GM21528 (cell line): Measurements from ENCODE around the gene BLVRA.
"Not testable (repeated sequence)": the region's sequence is repeated elsewhere in the genome, so short reads cannot be mapped to it uniquely, and the experiment has no call there.

Experiments
- ATAC-seq: cut with Tn5 transposase; IDR thresholded peaks from one replicate; pipeline ENCODE4 v1.9.1; 2021; ENCODE audit warnings: mild to moderate bottlenecking, moderate library complexity; ENCODE audit not compliant: unreplicated experiment, low FRiP score

The BLVRA gene

DNA sequence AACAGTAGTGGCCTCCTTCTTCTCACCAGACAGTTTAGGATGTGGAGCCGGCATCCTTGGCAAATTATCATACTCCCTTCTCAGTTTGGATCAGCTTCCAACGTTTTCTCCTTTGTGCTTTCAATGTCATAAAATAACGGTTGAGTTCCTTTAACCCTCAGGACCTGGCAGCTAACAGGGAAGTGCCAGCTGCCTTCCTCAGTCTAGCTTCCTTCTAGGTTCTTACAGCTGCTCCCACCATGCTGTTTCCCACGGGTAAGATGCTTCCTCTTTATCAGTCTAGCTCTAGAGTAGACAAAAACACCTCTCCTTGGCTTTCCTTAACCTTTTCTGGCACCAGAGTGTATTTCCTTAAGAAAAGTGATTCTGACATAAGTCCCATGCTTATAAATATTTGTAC, 33.2 kb downstream of the BLVRA start:
- ATAC-seq: no peak

DNA sequence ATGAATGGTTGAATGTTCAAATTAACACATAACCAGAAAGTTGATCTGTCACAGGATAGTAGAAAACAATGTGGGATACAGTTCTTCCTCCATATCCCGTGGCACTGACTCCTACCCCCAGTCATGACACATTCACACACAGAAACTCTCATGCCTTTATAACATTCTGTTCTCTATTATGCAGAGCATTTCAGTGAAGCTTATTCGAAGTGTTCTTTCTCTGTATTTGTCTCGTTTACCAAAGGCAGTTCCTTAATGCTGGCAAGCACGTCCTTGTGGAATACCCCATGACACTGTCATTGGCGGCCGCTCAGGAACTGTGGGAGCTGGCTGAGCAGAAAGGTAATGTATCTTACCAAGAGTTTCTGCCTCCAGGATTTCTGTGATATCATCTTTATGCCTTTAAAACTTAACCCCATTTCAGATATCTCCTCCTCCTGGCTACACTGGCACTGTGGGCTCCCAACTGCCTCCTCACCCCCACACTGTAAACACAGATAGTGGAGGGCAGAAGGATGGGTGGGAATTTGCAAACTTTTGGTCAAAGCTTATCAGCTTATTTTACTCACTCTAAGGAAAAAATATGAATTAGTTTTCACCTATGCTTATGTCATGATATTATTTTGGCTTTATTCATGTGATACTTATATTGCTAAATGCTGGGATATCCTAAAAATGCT, 34.1 kb downstream of the BLVRA start:
- no peak for ATAC-seq

- ATAC-seq: no peak
Observed at GRCh38 chr7:43799605-43800004, 41.1 kb downstream of the BLVRA start.

GRCh38 chr7:43803865-43804264, 45.4 kb downstream of the BLVRA start:
- no peak for ATAC-seq

DNA sequence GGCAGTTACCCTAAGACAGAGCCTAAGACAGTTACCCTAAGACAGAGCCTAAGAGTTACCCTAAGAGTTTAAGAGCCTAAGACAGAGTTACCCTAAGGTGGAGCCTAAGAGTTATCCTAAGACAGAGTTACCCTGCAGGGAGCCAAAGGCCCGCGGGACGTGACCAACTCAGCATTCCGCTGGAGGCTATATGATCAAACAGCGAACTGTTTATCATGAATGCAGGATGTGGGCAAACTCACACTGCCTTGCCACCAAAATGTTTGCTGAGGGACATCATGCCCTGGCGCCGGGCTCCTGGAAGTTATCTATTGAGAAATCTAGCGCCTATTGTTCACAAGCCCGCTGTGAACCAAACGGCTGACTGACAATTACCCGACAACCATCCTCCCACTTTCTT, 49.9 kb downstream of the BLVRA start:
- no peak for ATAC-seq

DNA sequence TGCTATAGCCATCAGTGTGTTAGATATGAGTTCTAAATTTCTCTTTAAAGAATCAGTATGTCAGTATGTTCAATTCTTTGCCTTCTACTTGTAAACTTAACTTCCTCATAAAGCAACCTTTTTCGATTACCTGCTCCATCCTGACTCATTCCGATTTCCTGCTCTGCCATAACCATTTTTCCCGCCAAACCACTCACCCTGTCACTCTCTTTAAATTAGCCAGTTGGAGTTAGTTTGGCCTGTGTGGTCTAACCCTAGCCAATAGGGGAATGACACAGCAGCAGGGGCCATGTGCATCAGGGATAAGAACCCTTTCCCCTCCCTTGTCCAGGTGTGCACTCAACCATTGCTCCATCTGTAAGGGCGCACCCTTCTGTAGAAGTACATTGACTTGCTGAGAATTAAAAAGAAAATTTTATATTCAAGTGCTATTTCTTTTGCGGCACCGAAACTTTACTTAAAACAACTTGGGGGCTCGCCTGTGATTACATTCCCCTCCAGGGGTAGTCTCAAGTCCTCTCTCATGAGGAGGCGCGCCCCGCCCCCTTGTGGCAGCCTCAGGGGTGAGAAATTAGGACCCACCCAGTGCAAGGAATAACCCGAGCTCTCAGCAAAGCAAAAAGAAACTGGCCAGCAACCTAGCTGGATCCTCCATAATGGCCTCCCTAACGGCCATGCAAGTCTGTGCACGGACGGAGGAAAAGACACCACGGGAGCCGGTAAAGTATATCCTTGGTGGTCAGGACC, 51.9 kb downstream of the BLVRA start:
- not testable (repeated sequence) for ATAC-seq

DNA sequence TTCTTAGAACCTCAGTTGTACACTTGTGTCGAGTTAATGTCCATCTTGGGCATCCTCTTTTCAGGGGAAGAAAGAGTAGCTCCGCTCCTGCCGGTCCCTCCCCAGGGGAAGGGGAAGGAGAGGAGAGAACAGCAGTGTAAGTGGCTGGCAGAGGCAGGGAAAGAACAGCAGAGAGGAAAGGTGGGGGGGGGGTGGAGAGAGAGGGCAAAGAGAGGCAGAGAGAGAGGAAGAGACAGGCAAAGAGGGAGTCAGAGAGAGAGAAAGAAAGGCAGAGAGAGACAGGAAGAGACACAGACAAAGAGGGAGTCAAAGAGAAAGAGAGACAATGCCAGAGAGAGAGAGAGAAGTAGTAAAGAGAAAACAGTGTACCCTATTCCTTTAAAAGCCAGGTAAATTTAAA, 56.9 kb downstream of the BLVRA start:
- ATAC-seq: no peak

GRCh38 chr7:43816046-43816797, 57.7 kb downstream of the BLVRA start:
- ATAC-seq: not testable (repeated sequence)

- ATAC-seq: not testable (repeated sequence)
Observed at GRCh38 chr7:43823425-43823824, 64.9 kb downstream of the BLVRA start.

DNA sequence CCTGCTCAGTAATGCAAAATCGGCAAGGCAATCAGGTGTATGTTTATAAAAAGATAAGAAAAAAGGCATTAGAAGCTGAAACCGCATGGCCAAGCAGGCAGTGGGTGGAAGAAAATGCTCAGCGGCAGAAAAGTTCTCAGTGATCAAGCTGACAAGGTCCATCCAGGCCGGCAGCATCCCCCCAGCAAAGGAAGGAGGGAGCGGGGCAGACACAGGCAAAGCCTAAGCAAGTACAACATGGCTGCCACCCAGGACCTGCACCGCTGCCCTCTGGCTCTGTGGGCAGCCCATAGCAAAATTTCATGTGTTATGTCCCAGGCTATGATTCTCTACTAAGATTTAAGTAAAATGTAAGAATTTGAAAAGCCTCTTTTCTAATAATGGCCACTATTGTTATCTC, 65.5 kb downstream of the BLVRA start:
- ATAC-seq: no peak

- ATAC-seq: not testable (repeated sequence)
Observed at GRCh38 chr7:43824513-43824912, 66.0 kb downstream of the BLVRA start.

DNA sequence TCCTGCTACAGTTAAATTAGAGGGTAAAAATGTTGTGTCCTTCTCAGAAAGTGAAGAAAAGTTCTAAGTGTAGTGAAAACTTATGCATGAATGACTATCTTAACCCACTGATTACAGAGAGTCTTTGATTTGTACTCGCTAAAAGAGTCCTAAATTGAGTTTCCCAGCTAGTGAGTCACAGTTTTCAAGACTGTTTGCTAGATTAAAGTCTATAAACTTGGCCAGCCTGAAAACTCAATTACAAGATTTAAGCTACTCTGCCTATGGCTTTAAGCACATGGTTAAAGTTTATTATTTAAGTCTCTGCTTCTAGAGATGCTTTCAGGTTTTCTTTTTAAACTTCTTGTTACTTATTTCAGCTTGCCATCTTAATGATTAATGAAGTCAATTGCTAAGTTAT, 66.5 kb downstream of the BLVRA start:
- ATAC-seq: no peak

DNA sequence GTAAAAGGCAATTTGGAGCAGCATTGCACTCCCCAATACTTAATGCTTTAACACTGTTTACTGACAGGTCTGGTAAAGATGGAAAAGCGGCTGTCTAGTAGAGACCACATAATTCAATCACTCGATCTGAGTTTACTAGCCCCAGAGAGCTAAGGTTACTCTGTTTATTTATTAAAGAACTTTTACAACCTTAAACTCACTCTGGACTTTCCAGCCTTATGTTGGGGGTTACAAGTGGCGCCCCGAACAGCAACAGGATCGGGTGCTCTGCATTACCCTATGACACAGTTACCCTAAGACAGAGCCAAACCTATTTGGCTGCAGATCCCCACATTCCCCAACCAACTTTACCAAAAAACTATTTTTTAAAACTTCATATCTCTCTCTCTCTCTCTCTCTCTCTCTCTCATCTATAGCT, 66.9 kb downstream of the BLVRA start:
- ATAC-seq: no peak

DNA sequence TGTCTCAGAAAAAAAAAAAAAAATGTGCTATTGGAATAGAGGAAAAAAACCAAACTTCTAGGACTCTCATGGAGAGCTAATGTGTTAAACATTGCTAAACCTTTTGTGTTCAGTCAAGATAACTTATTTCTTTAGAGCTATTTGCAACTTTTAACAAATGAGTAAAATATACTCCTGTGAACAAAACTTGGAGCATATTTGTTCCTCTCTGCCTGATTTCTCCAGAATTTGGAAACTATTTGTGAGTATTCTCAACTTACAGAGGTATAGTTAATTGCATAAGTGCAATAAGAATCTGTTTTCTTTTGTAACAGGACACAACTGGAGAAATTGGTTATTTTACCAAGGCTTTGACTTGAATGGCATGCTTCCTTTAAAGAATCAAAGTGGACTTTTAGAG, 72.4 kb downstream of the BLVRA start:
- ATAC-seq: not testable (repeated sequence)

DNA sequence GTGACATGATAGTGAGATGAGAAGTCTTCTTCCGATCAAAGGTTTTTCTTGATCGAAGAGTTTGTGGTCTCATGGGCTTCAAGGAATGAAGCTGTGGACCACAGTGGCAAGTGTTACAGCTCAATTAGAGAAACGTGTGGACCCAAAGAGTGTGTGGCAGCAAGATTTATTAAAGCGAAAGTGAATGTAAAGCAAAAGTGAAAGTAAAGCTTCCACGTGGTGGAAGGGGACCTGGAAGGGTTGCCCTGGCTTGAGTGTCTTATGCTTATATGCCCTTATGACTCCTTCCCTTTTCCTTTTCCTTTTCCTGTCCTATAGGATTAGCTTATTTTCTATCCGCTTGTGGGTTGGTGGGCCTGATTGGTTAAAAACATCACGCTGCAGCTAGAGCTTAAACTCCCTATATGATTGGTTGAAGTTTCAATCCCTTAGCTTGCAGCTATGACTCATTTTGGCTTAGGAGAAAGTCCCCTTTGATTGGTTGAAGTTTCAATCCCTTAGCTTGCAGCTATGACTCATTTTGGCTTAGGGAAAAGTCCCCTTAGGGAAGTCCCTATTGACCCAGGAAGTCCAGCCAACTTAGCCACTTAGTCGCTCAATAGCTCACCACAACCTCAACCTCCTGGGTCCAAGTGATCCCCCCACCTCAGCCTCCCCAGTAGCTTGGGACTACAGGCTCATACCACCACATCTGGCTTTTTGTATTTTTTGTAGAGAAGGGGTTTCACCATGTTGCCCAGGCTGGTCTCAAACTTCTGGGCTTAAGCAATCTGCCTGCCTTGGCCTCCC, 76.2 kb downstream of the BLVRA start:
- ATAC-seq: no peak

GRCh38 chr7:43838201-43838658, 79.8 kb downstream of the BLVRA start:
- no peak for ATAC-seq

GRCh38 chr7:43843296-43843695, 84.8 kb downstream of the BLVRA start:
- no peak for ATAC-seq

- ATAC-seq: no peak
Observed at GRCh38 chr7:43844257-43844656, 85.8 kb downstream of the BLVRA start.

DNA sequence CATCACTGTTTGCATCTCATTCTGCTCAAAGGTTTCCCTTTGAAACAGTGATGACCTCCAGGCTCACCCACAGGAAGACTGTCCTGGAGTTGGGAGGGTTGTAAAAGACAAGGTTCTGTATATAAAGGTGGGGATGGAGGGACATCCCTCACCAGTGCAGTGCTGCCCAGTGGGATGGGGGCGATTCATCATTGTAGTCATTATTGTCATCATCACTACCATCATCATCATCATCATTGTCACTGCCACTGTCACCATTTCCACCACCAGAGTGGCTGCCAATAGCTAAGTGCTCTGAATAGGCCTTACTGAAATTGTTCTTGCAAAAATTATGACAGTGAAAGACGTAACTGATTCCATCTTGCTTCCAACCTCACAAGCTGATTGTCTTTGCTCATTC, 86.2 kb downstream of the BLVRA start:
- ATAC-seq: no peak

DNA sequence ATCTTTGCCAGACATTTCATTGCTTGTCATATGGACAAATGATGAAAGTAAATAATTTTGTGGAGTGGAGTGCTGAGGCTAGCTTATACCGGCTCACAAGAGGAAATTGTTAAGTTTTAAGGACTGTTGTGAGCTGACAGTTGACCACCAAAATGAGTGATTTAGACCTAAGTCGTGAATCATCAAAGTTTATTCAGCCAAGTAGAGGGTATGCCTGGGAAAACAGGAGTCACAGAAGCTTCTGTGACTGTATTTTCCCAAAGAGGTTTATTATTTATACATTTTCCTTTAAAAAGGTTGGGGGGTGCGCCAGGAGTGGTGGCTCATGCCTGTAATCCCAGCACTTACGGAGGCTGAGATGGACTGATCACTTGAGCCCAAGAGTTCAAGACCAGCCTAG, 89.0 kb downstream of the BLVRA start:
- ATAC-seq: no peak

GRCh38 chr7:43849047-43849446, 90.6 kb downstream of the BLVRA start:
- no peak for ATAC-seq
